WERI-Rb-1 (cell line): ENCODE results near the gene MAML2.

Experiments
- DNase-seq: peaks from one replicate; pipeline ENCODE4 v3.0.0-alpha.2; 2020
- H3K27ac ChIP-seq: fragments of 250-450 bp; sonication (Bioruptor Pico); 2 replicates; pipeline ENCODE4 v1.5.1; 2020; ENCODE audit warnings: mild to moderate bottlenecking, moderate library complexity
- H3K27me3 ChIP-seq: fragments of 250-450 bp; sonication (Bioruptor Pico); 2 replicates; pipeline ENCODE4 v1.5.1; 2021; ENCODE audit warnings: mild to moderate bottlenecking, low read depth, moderate library complexity; ENCODE audit not compliant: insufficient read depth, severe bottlenecking
- H3K36me3 ChIP-seq: fragments of 250-450 bp; sonication (Bioruptor Pico); 2 replicates; pipeline ENCODE4 v1.5.1; 2020; ENCODE audit warnings: mild to moderate bottlenecking, moderate library complexity
- H3K4me3 ChIP-seq: 2 replicates; pipeline ENCODE4 v1.5.1; 2011; ENCODE audit warnings: low read depth, mild to moderate bottlenecking, control low read depth, low read length
- H3K9me3 ChIP-seq: fragments of 250-450 bp; sonication (Bioruptor Pico); 2 replicates; pipeline ENCODE4 v1.5.1; 2021; ENCODE audit warnings: mild to moderate bottlenecking, moderate library complexity; ENCODE audit not compliant: severe bottlenecking
- CTCF ChIP-seq: IDR thresholded peaks from 2 replicates; pipeline ENCODE4 v1.5.1; 2011; ENCODE audit warnings: low read depth, mild to moderate bottlenecking, control low read depth, inconsistent platforms, low read length

The MAML2 gene

GRCh38 chr11:96228910-96229309 is 114.1 kb downstream of the MAML2 start:
- H3K36me3 ChIP-seq: peaks cover 3% of the 10 kb centered on the region; the same call in 1 of the 2 replicates

GRCh38 chr11:96228473-96228891 is 114.5 kb downstream of the MAML2 start:
- no peak for TF ChIP-seq CTCF
- Histone ChIP-seq H3K27ac (no peak overlapping the region), H3K9me3 (no peaks in the 10 kb centered on the region), H3K27me3 (no peaks in the 10 kb centered on the region), H3K4me3 (no peak overlapping the region), H3K36me3 (peaks cover 3% of the 10 kb centered on the region; the same call in 1 of the 2 replicates)
- DNase-seq: no peak

More at GRCh38 chr11:96228910-96229309, 114.1 kb downstream of the MAML2 start:
- Histone ChIP-seq H3K27me3 (no peaks in the 10 kb centered on the region), H3K27ac (no peak overlapping the region), H3K4me3 (no peak overlapping the region), H3K9me3 (no peaks in the 10 kb centered on the region)
- no peak for TF ChIP-seq CTCF
- no peak for DNase-seq

GRCh38 chr11:96227244-96227643 is 115.8 kb downstream of the MAML2 start:
- H3K36me3 ChIP-seq: peaks cover 3% of the 10 kb centered on the region; the same call in 1 of the 2 replicates
- no peak overlapping the region for H3K27ac ChIP-seq
- no peak for TF ChIP-seq CTCF
- H3K27me3 ChIP-seq: no peaks in the 10 kb centered on the region
- no peaks in the 10 kb centered on the region for H3K9me3 ChIP-seq
- no peak for DNase-seq
- no peak overlapping the region for H3K4me3 ChIP-seq

- DNase-seq: no peak
- peaks cover 3% of the 10 kb centered on the region; the same call in 1 of the 2 replicates for H3K36me3 ChIP-seq
- no peaks in the 10 kb centered on the region for H3K27me3 ChIP-seq
- TF ChIP-seq CTCF: no peak
- H3K27ac ChIP-seq: no peak overlapping the region
- no peak overlapping the region for H3K4me3 ChIP-seq
- no peaks in the 10 kb centered on the region for H3K9me3 ChIP-seq
These were observed 119.9 kb downstream of the MAML2 start for GRCh38 chr11:96223083-96223482.

- TF ChIP-seq CTCF: no peak
- Histone ChIP-seq H3K27ac (no peak overlapping the region; the same call in 1 of the 2 replicates), H3K9me3 (no peaks in the 10 kb centered on the region), H3K27me3 (no peaks in the 10 kb centered on the region), H3K4me3 (no peak overlapping the region), H3K36me3 (peaks cover 3% of the 10 kb centered on the region; the same call in 1 of the 2 replicates)
- no peak for DNase-seq
These were observed 120.9 kb downstream of the MAML2 start for GRCh38 chr11:96222102-96222501.
